K562 (cell line): Measurements from ENCODE around the gene TRIOBP. TPM values are rescaled to one million over a fixed set of nuclear protein-coding genes. Genes with fewer than 3 reads are reported as not detected.

Experiments
- ARID1B ChIP-seq: fragments of 450-650 bp; IDR thresholded peaks from 2 replicates; pipeline ENCODE4 v1.6.1; 2016; ENCODE audit warnings: antibody characterized with exemption, mild to moderate bottlenecking, inconsistent platforms
- DACH1 ChIP-seq: fragments of 450-650 bp; IDR thresholded peaks from 2 replicates; pipeline ENCODE4 v1.6.1; 2018; ENCODE audit not compliant: partially characterized antibody
- HMG20A ChIP-seq: fragments of 450-650 bp; formaldehyde crosslinking; conservative IDR thresholded peaks from 2 replicates; pipeline ENCODE4 v1.4.0; 2020; ENCODE audit warnings: mild to moderate bottlenecking, mixed read lengths
- JUND ChIP-seq, 2 experiments: IDR thresholded peaks; 2 replicates in 1 of 2; 3 replicates in 1 of 2; pipeline ENCODE4 v1.6.1; 2011; ENCODE audit warnings: borderline replicate concordance in 2 of 2, low read depth in 2 of 2, low read length in 2 of 2, improper control_type of control experiment in 1 of 2, missing biosample characterization in 1 of 2, missing genetic modification characterization in 1 of 2, missing genetic modification reagents in 1 of 2
- MAZ ChIP-seq, 2 experiments: fragments of 450-650 bp in 1 of 2; sonication (generic) in 1 of 2; formaldehyde crosslinking; IDR thresholded peaks in 1 of 2; conservative IDR thresholded peaks in 1 of 2; 2 replicates each; pipeline versions ENCODE4 v1.4.0 to v1.5.0; 2020; ENCODE audit warnings: mild to moderate bottlenecking in 1 of 2, missing genetic modification reagents in 1 of 2
- MLLT1 ChIP-seq, 2 experiments: fragments of 450-650 bp; IDR thresholded peaks; 2 replicates each; pipeline ENCODE4 v1.6.1; 2016
- NBN ChIP-seq: fragments of 450-650 bp; IDR thresholded peaks from 2 replicates; pipeline ENCODE4 v1.6.1; 2016; ENCODE audit warnings: low read depth, mild to moderate bottlenecking
- POLR2A ChIP-seq: fragments of 450-650 bp; conservative IDR thresholded peaks from 2 replicates; pipeline ENCODE4 v1.6.1; 2016
- POLR2G ChIP-seq: fragments of 200-400 bp; formaldehyde crosslinking; IDR thresholded peaks from 2 replicates; pipeline ENCODE4 v1.6.1; 2017; ENCODE audit warnings: low read depth, mild to moderate bottlenecking, antibody characterized with exemption, low read length, moderate library complexity
- RBM25 ChIP-seq: fragments of 200-400 bp; formaldehyde crosslinking; IDR thresholded peaks from 2 replicates; pipeline ENCODE4 v1.6.1; 2018; ENCODE audit warnings: low read length, low read depth, moderate library complexity; ENCODE audit not compliant: severe bottlenecking
- RCOR1 ChIP-seq, 2 experiments: IDR thresholded peaks; 2 replicates each; pipeline ENCODE4 v1.6.1; 2012; ENCODE audit warnings: low read depth in 2 of 2, low read length in 2 of 2, borderline replicate concordance in 1 of 2, improper control_type of control experiment in 1 of 2
- ZNF263 ChIP-seq: sonication (generic); formaldehyde crosslinking; IDR thresholded peaks from 2 replicates; pipeline ENCODE4 v1.8.0; 2022; ENCODE audit warnings: mild to moderate bottlenecking, missing genetic modification reagents, borderline replicate concordance
- ZNF316 ChIP-seq: fragments of 450-650 bp; IDR thresholded peaks from 2 replicates; pipeline ENCODE4 v1.6.1; 2016
- ZNF655 ChIP-seq: fragments of 250-450 bp; sonication (Bioruptor Pico); IDR thresholded peaks from 2 replicates; pipeline ENCODE4 v1.5.0; 2021
- polyA plus RNA-seq, 8 experiments: library from polyadenylated mRNA; depleted of rRNA in 4 of 8; stranded (reverse) in 5 of 8; unstranded in 3 of 8; fragments of >200 nt; fragmentation: Nextera tagmentation in 2 of 8; fragmentation: Illumina TruSeq in 1 of 8; extraction: Ambion mirVana in 2 of 8; extraction: Trizol in 1 of 8; gene quantifications; 2 replicates each; pipeline versions ENCODE4 v1.2.1 to v1.2.3, GENCODE V29; 2011 to 2014; ENCODE audit warnings: inconsistent platforms in 1 of 8, missing spikeins in 1 of 8
- total RNA-seq, 7 experiments: library from RNA; depleted of rRNA in 6 of 7; stranded (reverse); fragments of >200 nt in 6 of 7; fragmentation: Illumina TruSeq in 2 of 7; extraction: Trizol in 2 of 7; gene quantifications; 2 replicates each; pipeline versions ENCODE4 v1.2.1 to v1.2.3, GENCODE V29; 2011 to 2021; ENCODE audit warnings: low replicate concordance in 1 of 7
- TF ChIP-seq, protein P1 (sequence below): sonication (generic); formaldehyde crosslinking; IDR thresholded peaks from 2 replicates; pipeline ENCODE4 v1.8.0; 2022; ENCODE audit warnings: mild to moderate bottlenecking, missing genetic modification reagents
- TF ChIP-seq, protein P2 (sequence below): fragments of 450-650 bp; IDR thresholded peaks from 2 replicates; pipeline ENCODE4 v1.6.1; 2016; ENCODE audit warnings: borderline replicate concordance

The TRIOBP gene
- total and polyA plus RNA-seq, 9 of the 15 experiments (the other 6 are each of a cell fraction or from before 2014, with no cell fraction given) = 0.24 to 13.8 (median 5.5) TPM

- no peak for TF ChIP-seq ZNF655 (CRISPR knock-in tag)
- TF ChIP-seq MLLT1 (IDR thresholded peaks at IDR 0.05) = peak in 1 of 2 experiments; percentile 74; a peak in 1 of 4 replicates
- peak; percentile 40; the same call in 1 of the 2 replicates for TF ChIP-seq ARID1B
- peak; percentile 96 for TF ChIP-seq ZNF263 (CRISPR knock-in tag)
- TF ChIP-seq RBM25 = peak; percentile 92
- TF ChIP-seq, protein P1, sequence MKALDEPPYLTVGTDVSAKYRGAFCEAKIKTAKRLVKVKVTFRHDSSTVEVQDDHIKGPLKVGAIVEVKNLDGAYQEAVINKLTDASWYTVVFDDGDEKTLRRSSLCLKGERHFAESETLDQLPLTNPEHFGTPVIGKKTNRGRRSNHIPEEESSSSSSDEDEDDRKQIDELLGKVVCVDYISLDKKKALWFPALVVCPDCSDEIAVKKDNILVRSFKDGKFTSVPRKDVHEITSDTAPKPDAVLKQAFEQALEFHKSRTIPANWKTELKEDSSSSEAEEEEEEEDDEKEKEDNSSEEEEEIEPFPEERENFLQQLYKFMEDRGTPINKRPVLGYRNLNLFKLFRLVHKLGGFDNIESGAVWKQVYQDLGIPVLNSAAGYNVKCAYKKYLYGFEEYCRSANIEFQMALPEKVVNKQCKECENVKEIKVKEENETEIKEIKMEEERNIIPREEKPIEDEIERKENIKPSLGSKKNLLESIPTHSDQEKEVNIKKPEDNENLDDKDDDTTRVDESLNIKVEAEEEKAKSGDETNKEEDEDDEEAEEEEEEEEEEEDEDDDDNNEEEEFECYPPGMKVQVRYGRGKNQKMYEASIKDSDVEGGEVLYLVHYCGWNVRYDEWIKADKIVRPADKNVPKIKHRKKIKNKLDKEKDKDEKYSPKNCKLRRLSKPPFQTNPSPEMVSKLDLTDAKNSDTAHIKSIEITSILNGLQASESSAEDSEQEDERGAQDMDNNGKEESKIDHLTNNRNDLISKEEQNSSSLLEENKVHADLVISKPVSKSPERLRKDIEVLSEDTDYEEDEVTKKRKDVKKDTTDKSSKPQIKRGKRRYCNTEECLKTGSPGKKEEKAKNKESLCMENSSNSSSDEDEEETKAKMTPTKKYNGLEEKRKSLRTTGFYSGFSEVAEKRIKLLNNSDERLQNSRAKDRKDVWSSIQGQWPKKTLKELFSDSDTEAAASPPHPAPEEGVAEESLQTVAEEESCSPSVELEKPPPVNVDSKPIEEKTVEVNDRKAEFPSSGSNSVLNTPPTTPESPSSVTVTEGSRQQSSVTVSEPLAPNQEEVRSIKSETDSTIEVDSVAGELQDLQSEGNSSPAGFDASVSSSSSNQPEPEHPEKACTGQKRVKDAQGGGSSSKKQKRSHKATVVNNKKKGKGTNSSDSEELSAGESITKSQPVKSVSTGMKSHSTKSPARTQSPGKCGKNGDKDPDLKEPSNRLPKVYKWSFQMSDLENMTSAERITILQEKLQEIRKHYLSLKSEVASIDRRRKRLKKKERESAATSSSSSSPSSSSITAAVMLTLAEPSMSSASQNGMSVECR = peak; percentile 68; the same call in 1 of the 2 replicates
- no peak for TF ChIP-seq HMG20A (CRISPR knock-in tag)
- peak; percentile 74 for TF ChIP-seq POLR2A
- TF ChIP-seq DACH1 = peak; percentile 63
- TF ChIP-seq, protein P2, sequence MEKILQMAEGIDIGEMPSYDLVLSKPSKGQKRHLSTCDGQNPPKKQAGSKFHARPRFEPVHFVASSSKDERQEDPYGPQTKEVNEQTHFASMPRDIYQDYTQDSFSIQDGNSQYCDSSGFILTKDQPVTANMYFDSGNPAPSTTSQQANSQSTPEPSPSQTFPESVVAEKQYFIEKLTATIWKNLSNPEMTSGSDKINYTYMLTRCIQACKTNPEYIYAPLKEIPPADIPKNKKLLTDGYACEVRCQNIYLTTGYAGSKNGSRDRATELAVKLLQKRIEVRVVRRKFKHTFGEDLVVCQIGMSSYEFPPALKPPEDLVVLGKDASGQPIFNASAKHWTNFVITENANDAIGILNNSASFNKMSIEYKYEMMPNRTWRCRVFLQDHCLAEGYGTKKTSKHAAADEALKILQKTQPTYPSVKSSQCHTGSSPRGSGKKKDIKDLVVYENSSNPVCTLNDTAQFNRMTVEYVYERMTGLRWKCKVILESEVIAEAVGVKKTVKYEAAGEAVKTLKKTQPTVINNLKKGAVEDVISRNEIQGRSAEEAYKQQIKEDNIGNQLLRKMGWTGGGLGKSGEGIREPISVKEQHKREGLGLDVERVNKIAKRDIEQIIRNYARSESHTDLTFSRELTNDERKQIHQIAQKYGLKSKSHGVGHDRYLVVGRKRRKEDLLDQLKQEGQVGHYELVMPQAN = peak; percentile 33; the same call in 1 of the 2 replicates
- TF ChIP-seq ZNF316 = no peak
- TF ChIP-seq RCOR1 (IDR thresholded peaks at IDR 0.05; ENCODE audit: borderline replicate concordance in 1 of 2, low read depth in 2 of 2, low read length in 2 of 2) = peak in 1 of 2 experiments; percentile 34; a peak in 2 of 4 replicates
- peak; percentile 47 to 62; a peak in 2 of 4 replicates for TF ChIP-seq MAZ (CRISPR knock-in tag; conservative IDR thresholded peaks at IDR 0.05 in 1 of 2, IDR thresholded peaks at IDR 0.05 in 1 of 2)
- TF ChIP-seq NBN = 0 out of 2 replicates have a peak, but pooled peaks have one; percentile 19
- peak; percentile 88 for TF ChIP-seq POLR2G
- peak; percentile 41 for TF ChIP-seq JUND (IDR thresholded peaks at IDR 0.05; ENCODE audit: borderline replicate concordance, low read depth, low read length)
- TF ChIP-seq JUND (tag; IDR thresholded peaks at IDR 0.05; ENCODE audit: borderline replicate concordance, low read depth, low read length) = no peak; the same call in 2 of the 3 replicates
Measured at GRCh38 chr22:37674951-37675929, 21.6 kb upstream of the TRIOBP start, which contains the start of gene LGALS1 (continued).
